B cell (primary cell): ENCODE results near the gene MOB2. TPM values are rescaled to one million over a fixed set of nuclear protein-coding genes. Genes with fewer than 3 reads are reported as not detected.

Source experiments
- ATAC-seq: fragments of 200-7000 bp; cut with Tn5 transposase; one replicate; pipeline ENCODE4 v1.10.0; 2021; ENCODE audit warnings: low read depth, mild to moderate bottlenecking, moderate number of reproducible peaks, moderate library complexity
- CTCF ChIA-PET: fragments of 350-600 bp; sonication (Branson Sonifier 250); formaldehyde crosslinking; loops from one replicate; lab custom pipeline; 2021; ENCODE audit warnings: antibody characterized with exemption, inconsistent platforms; lab: Charles Lee
- POLR2A ChIA-PET: fragments of 350-600 bp; sonication (Branson Sonifier 250); formaldehyde crosslinking; loops from one replicate; lab custom pipeline; 2021; ENCODE audit warnings: antibody characterized with exemption; lab: Charles Lee
- DNase-seq: peaks from one replicate; pipeline ENCODE4 v3.0.0; 2013
- H2AFZ ChIP-seq: 2 replicates; pipeline ENCODE4 v1.6.1; 2012; ENCODE audit warnings: mild to moderate bottlenecking, low read depth, low read length; ENCODE audit not compliant: insufficient read depth, poor library complexity, severe bottlenecking
- H3K27ac ChIP-seq, 2 donors: 1 replicate in 1 of 2; 2 replicates in 1 of 2; pipeline ENCODE4 v1.5.1; 2012 to 2013; ENCODE audit warnings: low read length in 2 of 2, mild to moderate bottlenecking in 2 of 2, moderate library complexity in 1 of 2
- H3K27me3 ChIP-seq, 4 experiments: fragments of 200-600 bp in 1 of 4; sonication (generic) in 1 of 4; replicated peaks in 1 of 4; 1 replicate in 2 of 4; 2 replicates in 2 of 4; pipeline versions ENCODE4 v1.6.1 to v1.7.0; 2013 to 2016; ENCODE audit warnings: low read length in 3 of 4, mild to moderate bottlenecking in 2 of 4, mixed read lengths in 1 of 4, moderate library complexity in 1 of 4; ENCODE audit not compliant: insufficient read depth in 4 of 4, control insufficient read depth in 3 of 4; ENCODE audit errors: control extremely low read depth in 1 of 4
- H3K36me3 ChIP-seq, 2 experiments: replicated peaks in 1 of 2; 1 replicate in 1 of 2; 2 replicates in 1 of 2; pipeline versions ENCODE4 v1.6.1 to v1.7.1; 2013; ENCODE audit warnings: low read length in 1 of 2; ENCODE audit not compliant: insufficient read depth in 2 of 2, control insufficient read depth in 1 of 2; ENCODE audit errors: control extremely low read depth in 1 of 2, extremely low read depth in 1 of 2
- H3K4me1 ChIP-seq, 2 donors: fragments of 200-600 bp in 1 of 2; sonication (generic) in 1 of 2; 1 replicate in 1 of 2; 2 replicates in 1 of 2; pipeline versions ENCODE4 v1.5.1 to v1.6.1; 2013 to 2017; ENCODE audit warnings: low read length in 2 of 2; ENCODE audit not compliant: control insufficient read depth in 2 of 2, insufficient read depth in 2 of 2
- H3K4me2 ChIP-seq: replicated peaks from 2 replicates; pipeline ENCODE3; 2012; ENCODE audit warnings: mild to moderate bottlenecking, low read depth, low read length; ENCODE audit not compliant: poor library complexity, severe bottlenecking
- H3K4me3 ChIP-seq, 5 experiments: fragments of 200-600 bp in 1 of 5; sonication (generic) in 1 of 5; 1 replicate in 3 of 5; 2 replicates in 2 of 5; pipeline versions ENCODE4 v1.5.1 to v1.7.0; 2011 to 2016; ENCODE audit warnings: low read length in 4 of 5, mild to moderate bottlenecking in 4 of 5, low read depth in 2 of 5, control low read depth in 1 of 5, moderate library complexity in 1 of 5; ENCODE audit not compliant: insufficient read depth in 1 of 5; ENCODE audit errors: control extremely low read depth in 1 of 5, extremely low read depth in 1 of 5
- H3K79me2 ChIP-seq: fragments of 200-600 bp; sonication (generic); one replicate; pipeline ENCODE4 v1.6.0; 2016; ENCODE audit warnings: low read length; ENCODE audit not compliant: control insufficient read depth, insufficient read depth
- H3K9ac ChIP-seq: fragments of 200-600 bp; sonication (generic); 2 replicates; pipeline ENCODE4 v1.6.1; 2017; ENCODE audit warnings: mild to moderate bottlenecking, low read length, moderate library complexity
- H3K9me3 ChIP-seq, 3 donors: one replicate each; pipeline versions ENCODE4 v1.6.1 to v1.7.1; 2013; ENCODE audit warnings: low read length in 2 of 3; ENCODE audit not compliant: control insufficient read depth in 2 of 3, insufficient read depth in 1 of 3; ENCODE audit errors: control extremely low read depth in 1 of 3
- H4K20me1 ChIP-seq: 2 replicates; pipeline ENCODE4 v1.6.0; 2012; ENCODE audit warnings: mild to moderate bottlenecking, low read length; ENCODE audit not compliant: insufficient read depth, control insufficient read depth, poor library complexity, severe bottlenecking
- H3K27ac Mint-ChIP-seq: one replicate; pipeline ENCODE4 v1.8.0; 2021; ENCODE audit warnings: mixed read lengths
- H3K27me3 Mint-ChIP-seq: one replicate; pipeline ENCODE4 v1.8.0; 2021; ENCODE audit warnings: mixed read lengths
- H3K4me1 Mint-ChIP-seq: one replicate; pipeline ENCODE4 v1.8.0; 2021; ENCODE audit warnings: mixed read lengths
- H3K4me3 Mint-ChIP-seq: one replicate; pipeline ENCODE4 v1.8.0; 2021; ENCODE audit warnings: mixed read lengths
- H3K9me3 Mint-ChIP-seq: one replicate; pipeline ENCODE4 v1.8.0; 2022; ENCODE audit warnings: mixed read lengths; ENCODE audit not compliant: insufficient read depth
- EZH2 ChIP-seq: IDR thresholded peaks from 2 replicates; pipeline ENCODE4 v1.6.1; 2012; ENCODE audit warnings: borderline replicate concordance, low read depth, mild to moderate bottlenecking, moderate library complexity, low read length; ENCODE audit not compliant: insufficient read depth, poor library complexity, severe bottlenecking
- WGBS: methylation state at CpG from one replicate; pipeline ENCODE4 v1.1.5; 2013; ENCODE audit warnings: missing lambda C conversion rate; ENCODE audit not compliant: insufficient coverage; 5-methylcytosine and 5-hydroxymethylcytosine counted together
- intact Hi-C: fragments of 100-400 bp; cut with micrococcal nuclease; formaldehyde crosslinking; loops from one replicate; pipeline ENCODE4 v1.10.0; 2022
- polyA plus RNA-seq: library from polyadenylated mRNA; depleted of rRNA; stranded (reverse); fragments of >200 nt; gene quantifications from 2 replicates; pipeline ENCODE4 v1.2.3, GENCODE V29; 2012
- total RNA-seq, 2 donors: library from RNA; stranded (reverse); fragments of 120-200 nt in 1 of 2; gene quantifications; 1 replicate in 1 of 2; 2 replicates in 1 of 2; pipeline versions ENCODE4 v1.2.3 to v1.2.4, GENCODE V29; 2013 to 2022
- TF ChIP-seq, protein P1 (sequence below): fragments of 200-600 bp; IDR thresholded peaks from one replicate; pipeline ENCODE4 v1.8.0; 2022; ENCODE audit warnings: antibody characterized with exemption, mild to moderate bottlenecking

MOB2 gene
- total and polyA plus RNA-seq, 2 donors (not counting 1 experiment from before 2014, with no cell fraction given) = 55.7 to 57.6 TPM

DNA sequence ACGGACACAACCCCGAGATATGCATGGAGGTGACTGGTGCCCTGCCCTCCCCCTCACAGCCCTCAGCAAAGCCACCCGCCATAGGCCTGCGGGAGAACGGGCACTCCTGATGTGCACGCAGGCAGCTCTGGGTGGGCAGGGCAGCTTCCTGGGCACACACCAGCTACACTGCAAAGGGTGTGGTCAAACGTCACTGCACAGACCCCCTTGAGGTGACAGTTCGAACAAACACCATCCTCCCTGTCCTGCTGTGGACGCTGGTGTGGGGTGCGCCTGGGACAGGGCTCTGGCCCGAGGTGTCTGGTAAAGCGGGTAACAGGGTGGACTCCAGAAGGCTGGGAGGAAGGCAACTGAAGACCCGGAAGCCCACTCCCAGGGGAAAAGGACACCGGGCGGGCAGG is 21.9 kb upstream of the MOB2 start:
- no peaks in the 10 kb centered on the region for H3K9me3 ChIP-seq
- TF ChIP-seq, protein P1, sequence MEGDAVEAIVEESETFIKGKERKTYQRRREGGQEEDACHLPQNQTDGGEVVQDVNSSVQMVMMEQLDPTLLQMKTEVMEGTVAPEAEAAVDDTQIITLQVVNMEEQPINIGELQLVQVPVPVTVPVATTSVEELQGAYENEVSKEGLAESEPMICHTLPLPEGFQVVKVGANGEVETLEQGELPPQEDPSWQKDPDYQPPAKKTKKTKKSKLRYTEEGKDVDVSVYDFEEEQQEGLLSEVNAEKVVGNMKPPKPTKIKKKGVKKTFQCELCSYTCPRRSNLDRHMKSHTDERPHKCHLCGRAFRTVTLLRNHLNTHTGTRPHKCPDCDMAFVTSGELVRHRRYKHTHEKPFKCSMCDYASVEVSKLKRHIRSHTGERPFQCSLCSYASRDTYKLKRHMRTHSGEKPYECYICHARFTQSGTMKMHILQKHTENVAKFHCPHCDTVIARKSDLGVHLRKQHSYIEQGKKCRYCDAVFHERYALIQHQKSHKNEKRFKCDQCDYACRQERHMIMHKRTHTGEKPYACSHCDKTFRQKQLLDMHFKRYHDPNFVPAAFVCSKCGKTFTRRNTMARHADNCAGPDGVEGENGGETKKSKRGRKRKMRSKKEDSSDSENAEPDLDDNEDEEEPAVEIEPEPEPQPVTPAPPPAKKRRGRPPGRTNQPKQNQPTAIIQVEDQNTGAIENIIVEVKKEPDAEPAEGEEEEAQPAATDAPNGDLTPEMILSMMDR = no peak
- TF ChIP-seq EZH2 = no peak
- H3K79me2 ChIP-seq = peaks cover 96% of the 10 kb centered on the region
- intact Hi-C loops = no loop called here
- no peak overlapping the region for H3K4me3 ChIP-seq
- H3K36me3 ChIP-seq = no peaks in the 10 kb centered on the region
- H2AFZ ChIP-seq = no peak overlapping the region
- Mint-ChIP-seq H3K9me3 (no peaks in the 10 kb centered on the region), H3K27me3 (no peaks in the 10 kb centered on the region), H3K4me1 (peaks cover 43% of the 10 kb centered on the region), H3K4me3 (no peak overlapping the region), H3K27ac (no peak overlapping the region)
- CTCF ChIA-PET = no interaction called here
- H3K27ac ChIP-seq = no peak overlapping the region
- peaks cover 0 to 28% of the 10 kb centered on the region in 2 donors for H3K4me1 ChIP-seq
- peaks cover 97% of the 10 kb centered on the region for H4K20me1 ChIP-seq
- 84% methylated on average over 11 of the region's 15 CpGs for WGBS
- H3K9ac ChIP-seq = no peak overlapping the region
- H3K4me2 ChIP-seq = no peak overlapping the region
- no peak for DNase-seq
- H3K27me3 ChIP-seq = no peaks in the 10 kb centered on the region
- POLR2A ChIA-PET = no interaction called here
- no peak for ATAC-seq

DNA sequence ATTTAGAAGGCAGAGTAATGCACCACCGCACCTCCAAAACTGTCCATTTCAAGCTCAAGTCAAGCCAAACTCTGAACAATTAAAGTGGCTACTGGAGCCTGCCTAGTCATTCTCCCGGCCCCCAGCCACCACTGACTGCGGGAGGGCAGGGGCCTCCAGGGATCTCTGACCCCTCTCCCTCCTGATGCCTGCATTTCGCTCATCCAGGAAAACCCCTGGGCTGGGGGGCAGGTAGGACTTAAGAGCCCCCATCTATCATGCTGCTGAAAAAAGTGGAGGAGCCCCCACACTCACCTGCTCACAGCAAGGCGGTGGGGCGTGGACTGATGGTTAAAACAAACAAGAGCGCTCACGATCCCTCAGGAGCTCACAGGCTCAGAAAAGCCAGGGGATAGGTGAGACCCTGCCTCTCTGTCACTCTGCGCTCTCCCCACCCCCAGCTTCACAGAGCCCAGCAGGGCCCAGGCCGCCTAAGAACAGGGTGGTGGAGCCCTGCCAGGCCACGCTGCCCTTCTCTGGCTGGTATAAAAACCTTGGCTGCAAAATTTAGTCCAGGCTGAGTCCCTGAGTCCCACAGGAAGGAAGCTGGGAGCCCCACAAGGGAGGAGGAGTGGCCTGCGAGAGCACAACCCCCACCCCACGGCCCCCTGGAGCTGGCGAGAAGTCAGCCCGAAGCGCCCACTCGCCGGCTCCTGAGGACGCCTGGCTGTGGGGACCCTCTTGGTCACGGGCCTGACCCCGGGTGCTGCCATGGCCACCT is 21.0 kb upstream of the MOB2 start:
- POLR2A ChIA-PET = interaction anchor here (0.7 kb wide), 1 partner anchor 39 kb away, joined by 8 read pairs; no protein-coding TSS in a partner anchor
- Histone ChIP-seq H3K9ac (no peak overlapping the region), H3K4me3 (no peak overlapping the region), H3K9me3 (no peaks in the 10 kb centered on the region), H3K36me3 (no peaks in the 10 kb centered on the region), H2AFZ (no peak overlapping the region), H3K27ac (no peak overlapping the region), H3K4me1 (peaks cover 0 to 28% of the 10 kb centered on the region in 2 donors), H3K79me2 (peaks cover 98% of the 10 kb centered on the region), H3K27me3 (no peaks in the 10 kb centered on the region), H4K20me1 (peaks cover 100% of the 10 kb centered on the region), H3K4me2 (peak overlapping the region; percentile 25)
- Mint-ChIP-seq H3K27me3 (no peaks in the 10 kb centered on the region), H3K9me3 (no peaks in the 10 kb centered on the region), H3K4me1 (peaks cover 39% of the 10 kb centered on the region), H3K27ac (no peak overlapping the region), H3K4me3 (no peak overlapping the region)
- DNase-seq (no peak), ATAC-seq (no peak)
- TF ChIP-seq, protein P1 = no peak
- no peak for TF ChIP-seq EZH2
- CTCF ChIA-PET = no interaction called here
- 49% methylated on average over 21 of the region's 21 CpGs for WGBS
- intact Hi-C loops = no loop called here
